Measurements from ENCODE around the gene RIGI. TPM values are rescaled to one million over a fixed set of nuclear protein-coding genes. Genes with fewer than 3 reads are reported as not detected.

The RIGI gene
- total and polyA plus RNA-seq, 9 of the 15 experiments (the other 6 are each of a cell fraction or from before 2014, with no cell fraction given) = 0.27 to 1.1 (median 0.54) TPM

- TF ChIP-seq ZMIZ1 (IDR thresholded peaks at IDR 0.05; ENCODE audit: low read depth in 2 of 2, low read length in 2 of 2) (0 out of 4 replicates have a peak, but pooled peaks of 1 of the 2 experiments have one; percentile 48), KLF13 (tag; IDR thresholded peaks at IDR 0.05; ENCODE audit: borderline replicate concordance, low read depth) (no peak), KDM4B (IDR thresholded peaks at IDR 0.05; ENCODE audit: borderline replicate concordance in 2 of 2, low read depth in 1 of 2) (no peak), CHD4 (IDR thresholded peaks at IDR 0.05; ENCODE audit: insufficient read depth, insufficient replicate concordance, low read depth, low read length, poor library complexity, severe bottlenecking) (no peak), CREB1 (IDR thresholded peaks at IDR 0.05) (no peak), CREB1 (CRISPR knock-in tag; IDR thresholded peaks at IDR 0.05) (no peak), FOXJ3 (CRISPR knock-in tag; IDR thresholded peaks at IDR 0.05) (no peak), ZBTB49 (CRISPR knock-in tag; IDR thresholded peaks at IDR 0.05; ENCODE audit: borderline replicate concordance) (no peak), GTF2B (IDR thresholded peaks at IDR 0.05; ENCODE audit: extremely low read depth, insufficient read length) (no peak), TBP (optimal IDR thresholded peaks at IDR 0.05; ENCODE audit: low read depth, low read length) (no peak), CREBBP (IDR thresholded peaks at IDR 0.05; ENCODE audit: low read depth, low read length) (no peak), ZNF707 (CRISPR knock-in tag; conservative IDR thresholded peaks at IDR 0.05) (no peak), MTA2 (IDR thresholded peaks at IDR 0.05; ENCODE audit: low read depth) (peak; percentile 74)
- TF ChIP-seq, protein P1, sequence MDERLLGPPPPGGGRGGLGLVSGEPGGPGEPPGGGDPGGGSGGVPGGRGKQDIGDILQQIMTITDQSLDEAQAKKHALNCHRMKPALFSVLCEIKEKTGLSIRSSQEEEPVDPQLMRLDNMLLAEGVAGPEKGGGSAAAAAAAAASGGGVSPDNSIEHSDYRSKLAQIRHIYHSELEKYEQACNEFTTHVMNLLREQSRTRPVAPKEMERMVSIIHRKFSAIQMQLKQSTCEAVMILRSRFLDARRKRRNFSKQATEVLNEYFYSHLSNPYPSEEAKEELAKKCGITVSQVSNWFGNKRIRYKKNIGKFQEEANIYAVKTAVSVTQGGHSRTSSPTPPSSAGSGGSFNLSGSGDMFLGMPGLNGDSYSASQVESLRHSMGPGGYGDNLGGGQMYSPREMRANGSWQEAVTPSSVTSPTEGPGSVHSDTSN (CRISPR knock-in tag; IDR thresholded peaks at IDR 0.05; ENCODE audit: low read depth) = no peak
- TF ChIP-seq, protein P1 (tag; conservative IDR thresholded peaks at IDR 0.05; ENCODE audit: low read depth) = no peak
- TF ChIP-seq, protein P2, sequence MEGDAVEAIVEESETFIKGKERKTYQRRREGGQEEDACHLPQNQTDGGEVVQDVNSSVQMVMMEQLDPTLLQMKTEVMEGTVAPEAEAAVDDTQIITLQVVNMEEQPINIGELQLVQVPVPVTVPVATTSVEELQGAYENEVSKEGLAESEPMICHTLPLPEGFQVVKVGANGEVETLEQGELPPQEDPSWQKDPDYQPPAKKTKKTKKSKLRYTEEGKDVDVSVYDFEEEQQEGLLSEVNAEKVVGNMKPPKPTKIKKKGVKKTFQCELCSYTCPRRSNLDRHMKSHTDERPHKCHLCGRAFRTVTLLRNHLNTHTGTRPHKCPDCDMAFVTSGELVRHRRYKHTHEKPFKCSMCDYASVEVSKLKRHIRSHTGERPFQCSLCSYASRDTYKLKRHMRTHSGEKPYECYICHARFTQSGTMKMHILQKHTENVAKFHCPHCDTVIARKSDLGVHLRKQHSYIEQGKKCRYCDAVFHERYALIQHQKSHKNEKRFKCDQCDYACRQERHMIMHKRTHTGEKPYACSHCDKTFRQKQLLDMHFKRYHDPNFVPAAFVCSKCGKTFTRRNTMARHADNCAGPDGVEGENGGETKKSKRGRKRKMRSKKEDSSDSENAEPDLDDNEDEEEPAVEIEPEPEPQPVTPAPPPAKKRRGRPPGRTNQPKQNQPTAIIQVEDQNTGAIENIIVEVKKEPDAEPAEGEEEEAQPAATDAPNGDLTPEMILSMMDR (IDR thresholded peaks at IDR 0.05 in 2 of 3, conservative IDR thresholded peaks at IDR 0.05 in 1 of 3; ENCODE audit: insufficient read depth in 2 of 3, low read depth in 1 of 3, low read length in 3 of 3) = no peak
Measured at GRCh38 chr9:32554107-32554506, 28.1 kb upstream of the RIGI start (continued).
